Neural progenitor cell (in vitro differentiated cells): ENCODE measurements around the gene CEP164. TPM values are rescaled to one million over a fixed set of nuclear protein-coding genes. Genes with fewer than 3 reads are reported as not detected.

Experiments
- DNase-seq: peaks from one replicate; pipeline ENCODE4 v3.0.0-alpha.2; 2016; ENCODE audit warnings: low spot score
- H2AFZ ChIP-seq: fragments of 200-600 bp; sonication (generic); replicated peaks from 2 replicates; pipeline ENCODE4 v1.6.1; 2016; ENCODE audit warnings: antibody characterized with exemption
- H3F3A ChIP-seq: fragments of 200-600 bp; sonication (generic); 2 replicates; pipeline ENCODE4 v1.6.1; 2016; ENCODE audit warnings: antibody characterized with exemption, low read depth
- H3K27ac ChIP-seq: fragments of 200-600 bp; sonication (generic); 2 replicates; pipeline ENCODE4 v1.5.1; 2016; ENCODE audit warnings: mild to moderate bottlenecking
- H3K27me3 ChIP-seq: fragments of 200-600 bp; sonication (generic); 2 replicates; pipeline ENCODE4 v1.6.1; 2016; ENCODE audit warnings: mild to moderate bottlenecking, moderate library complexity
- H3K36me3 ChIP-seq: fragments of 200-600 bp; sonication (generic); 2 replicates; pipeline ENCODE4 v1.5.1; 2016
- H3K4me1 ChIP-seq: fragments of 200-600 bp; sonication (generic); 2 replicates; pipeline ENCODE4 v1.6.1; 2016; ENCODE audit warnings: mixed run types
- H3K4me2 ChIP-seq: fragments of 200-600 bp; sonication (generic); 2 replicates; pipeline ENCODE4 v1.6.1; 2016
- H3K4me3 ChIP-seq: fragments of 200-600 bp; sonication (generic); 2 replicates; pipeline ENCODE4 v1.5.1; 2016
- H3K79me2 ChIP-seq: fragments of 200-600 bp; sonication (generic); 2 replicates; pipeline ENCODE4 v1.6.1; 2016; ENCODE audit warnings: low read depth
- H3K9ac ChIP-seq: fragments of 200-600 bp; sonication (generic); 2 replicates; pipeline ENCODE4 v1.6.1; 2016
- H3K9me3 ChIP-seq: fragments of 200-600 bp; sonication (generic); 2 replicates; pipeline ENCODE4 v1.5.1; 2016; ENCODE audit warnings: low read depth
- H4K20me1 ChIP-seq: fragments of 200-600 bp; sonication (generic); 2 replicates; pipeline ENCODE4 v1.6.1; 2016; ENCODE audit warnings: low read depth
- H3K27ac Mint-ChIP-seq: 3 replicates; pipeline ENCODE4 v1.8.0; 2021; ENCODE audit warnings: mixed read lengths
- H3K27me3 Mint-ChIP-seq: 2 replicates; pipeline ENCODE4 v1.8.0; 2022; ENCODE audit warnings: low read depth, mild to moderate bottlenecking, inconsistent platforms, moderate library complexity, mixed read lengths; ENCODE audit not compliant: insufficient read depth
- H3K36me3 Mint-ChIP-seq: 3 replicates; pipeline ENCODE4 v1.8.0; 2021; ENCODE audit warnings: mixed read lengths
- H3K4me1 Mint-ChIP-seq: 3 replicates; pipeline ENCODE4 v1.8.0; 2021; ENCODE audit warnings: mixed read lengths
- H3K4me3 Mint-ChIP-seq: 3 replicates; pipeline ENCODE4 v1.8.0; 2021; ENCODE audit warnings: mild to moderate bottlenecking, moderate library complexity, mixed read lengths
- H3K9me3 Mint-ChIP-seq: 3 replicates; pipeline ENCODE4 v1.8.0; 2020; ENCODE audit warnings: mixed read lengths
- EZH2 ChIP-seq: fragments of 200-600 bp; sonication (generic); IDR thresholded peaks from 2 replicates; pipeline ENCODE4 v1.6.1; 2017; ENCODE audit warnings: antibody characterized with exemption, mild to moderate bottlenecking, moderate library complexity
- EZH2phosphoT487 ChIP-seq: fragments of 200-600 bp; sonication (generic); IDR thresholded peaks from 2 replicates; pipeline ENCODE4 v1.6.1; 2017; ENCODE audit warnings: antibody characterized with exemption
- total RNA-seq: library from RNA; depleted of rRNA; stranded (reverse); fragments of >200 nt; gene quantifications from 2 replicates; pipeline ENCODE4 v1.2.3, GENCODE V29; 2015; ENCODE audit warnings: low replicate concordance
- TF ChIP-seq, protein P1 (sequence below): fragments of 200-600 bp; sonication (generic); IDR thresholded peaks from 2 replicates; pipeline ENCODE4 v1.5.1; 2017; ENCODE audit warnings: antibody characterized with exemption, mild to moderate bottlenecking

Gene CEP164
- total RNA-seq, 1 donor from 2014 or later: 24.2 TPM

DNA sequence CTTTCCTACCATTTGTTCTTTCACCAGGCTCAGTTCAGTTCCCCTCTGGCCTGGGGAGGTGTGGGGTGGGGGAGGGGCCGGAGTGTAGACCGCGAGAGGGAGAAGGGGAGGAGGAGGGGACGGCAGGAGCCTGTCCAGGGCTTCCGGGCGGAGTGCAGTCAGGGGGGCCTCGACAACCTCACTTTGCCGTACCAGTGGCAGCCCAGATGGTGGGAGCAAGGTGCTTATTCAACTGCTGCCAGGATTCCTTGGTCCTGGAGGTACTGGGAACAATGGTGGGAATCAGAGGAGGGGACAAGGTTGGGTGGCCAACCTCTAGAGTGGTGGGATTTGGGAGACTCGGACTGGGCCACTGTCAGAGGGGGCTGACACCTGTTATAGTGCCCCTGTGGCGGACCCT lies 12.8 kb upstream of the CEP164 start:
- Histone ChIP-seq H3K4me1 (peaks cover 18% of the 10 kb centered on the region), H4K20me1 (no peaks in the 10 kb centered on the region), H3K9me3 (no peaks in the 10 kb centered on the region), H3K4me2 (peak overlapping the region; percentile 96), H2AFZ (no peak overlapping the region), H3K79me2 (no peaks in the 10 kb centered on the region), H3K9ac (no peak overlapping the region), H3K36me3 (no peaks in the 10 kb centered on the region), H3K27ac (no peak overlapping the region), H3K27me3 (no peaks in the 10 kb centered on the region), H3F3A (no peaks in the 10 kb centered on the region), H3K4me3 (peak overlapping the region; percentile 79)
- H3K9me3 Mint-ChIP-seq: no peaks in the 10 kb centered on the region
- no peaks in the 10 kb centered on the region for H3K36me3 Mint-ChIP-seq
- peaks cover 5% of the 10 kb centered on the region for H3K27me3 Mint-ChIP-seq
- peak; percentile 15 for DNase-seq
- peaks cover 17% of the 10 kb centered on the region for H3K4me1 Mint-ChIP-seq
- no peak for TF ChIP-seq EZH2phosphoT487
- TF ChIP-seq, protein P1, sequence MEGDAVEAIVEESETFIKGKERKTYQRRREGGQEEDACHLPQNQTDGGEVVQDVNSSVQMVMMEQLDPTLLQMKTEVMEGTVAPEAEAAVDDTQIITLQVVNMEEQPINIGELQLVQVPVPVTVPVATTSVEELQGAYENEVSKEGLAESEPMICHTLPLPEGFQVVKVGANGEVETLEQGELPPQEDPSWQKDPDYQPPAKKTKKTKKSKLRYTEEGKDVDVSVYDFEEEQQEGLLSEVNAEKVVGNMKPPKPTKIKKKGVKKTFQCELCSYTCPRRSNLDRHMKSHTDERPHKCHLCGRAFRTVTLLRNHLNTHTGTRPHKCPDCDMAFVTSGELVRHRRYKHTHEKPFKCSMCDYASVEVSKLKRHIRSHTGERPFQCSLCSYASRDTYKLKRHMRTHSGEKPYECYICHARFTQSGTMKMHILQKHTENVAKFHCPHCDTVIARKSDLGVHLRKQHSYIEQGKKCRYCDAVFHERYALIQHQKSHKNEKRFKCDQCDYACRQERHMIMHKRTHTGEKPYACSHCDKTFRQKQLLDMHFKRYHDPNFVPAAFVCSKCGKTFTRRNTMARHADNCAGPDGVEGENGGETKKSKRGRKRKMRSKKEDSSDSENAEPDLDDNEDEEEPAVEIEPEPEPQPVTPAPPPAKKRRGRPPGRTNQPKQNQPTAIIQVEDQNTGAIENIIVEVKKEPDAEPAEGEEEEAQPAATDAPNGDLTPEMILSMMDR: no peak
- TF ChIP-seq EZH2: no peak
- peak overlapping the region; percentile 42 for H3K27ac Mint-ChIP-seq
- peak overlapping the region; percentile 86 for H3K4me3 Mint-ChIP-seq

DNA sequence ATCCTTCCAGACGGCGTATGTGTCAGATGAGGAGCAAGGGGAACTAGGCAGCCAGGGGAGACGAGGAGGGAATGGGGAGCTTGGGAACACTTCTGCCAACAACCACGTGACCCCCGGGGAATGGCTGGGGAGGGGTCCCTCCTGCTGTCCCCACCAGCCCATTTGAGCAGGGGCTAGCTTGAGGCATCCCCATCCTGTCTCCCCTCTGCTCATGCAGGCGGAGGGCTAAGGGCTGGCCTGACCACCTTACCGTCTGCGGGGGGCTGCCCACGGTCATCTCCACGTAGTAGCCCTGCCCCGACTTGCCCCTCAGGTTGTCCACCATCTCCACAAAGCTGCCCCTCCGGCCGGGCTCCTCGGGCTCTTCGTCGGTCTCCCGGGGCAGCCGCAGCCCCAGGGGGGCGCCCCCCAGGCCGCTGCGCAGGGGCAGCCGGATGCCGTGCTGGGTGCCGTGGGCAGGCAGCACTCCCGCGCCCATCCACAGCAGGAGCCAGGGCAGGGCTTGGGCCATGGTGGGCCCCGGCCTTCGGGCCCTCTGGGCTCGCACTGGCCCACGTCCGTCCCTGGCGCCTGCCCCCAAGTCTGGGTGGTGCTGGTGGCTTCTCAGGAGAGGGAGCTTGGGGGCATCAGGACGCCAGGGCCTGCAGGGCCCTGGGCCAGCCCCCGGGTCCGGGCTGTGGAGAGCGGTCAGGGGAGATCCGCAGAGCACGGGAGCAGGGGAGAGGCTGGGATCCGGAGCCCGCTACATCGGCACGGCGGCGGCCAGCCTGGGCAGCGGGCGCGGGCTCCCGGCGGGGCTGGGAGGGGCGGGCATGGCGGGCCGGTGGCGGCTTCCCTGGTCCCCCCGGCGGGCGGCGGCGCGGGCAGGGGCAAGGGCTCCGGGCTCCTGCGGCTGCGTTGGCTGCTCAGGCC lies 12.1 kb upstream of the CEP164 start:
- Histone ChIP-seq H3K4me3 (peak overlapping the region; percentile 79), H3K27ac (no peak overlapping the region), H3K79me2 (no peaks in the 10 kb centered on the region), H3K36me3 (no peaks in the 10 kb centered on the region), H2AFZ (peak overlapping the region; percentile 100), H3F3A (no peaks in the 10 kb centered on the region), H3K9me3 (no peaks in the 10 kb centered on the region), H4K20me1 (no peaks in the 10 kb centered on the region), H3K9ac (peak overlapping the region; percentile 25), H3K4me1 (peaks cover 18% of the 10 kb centered on the region), H3K4me2 (peak overlapping the region; percentile 96), H3K27me3 (no peaks in the 10 kb centered on the region)
- Mint-ChIP-seq H3K36me3 (no peaks in the 10 kb centered on the region), H3K4me3 (peak overlapping the region; percentile 89), H3K9me3 (no peaks in the 10 kb centered on the region), H3K27me3 (peaks cover 5% of the 10 kb centered on the region), H3K27ac (no peak overlapping the region), H3K4me1 (peaks cover 17% of the 10 kb centered on the region)
- DNase-seq: no peak
- TF ChIP-seq EZH2: no peak
- TF ChIP-seq EZH2phosphoT487: no peak
- TF ChIP-seq, protein P1: no peak

DNA sequence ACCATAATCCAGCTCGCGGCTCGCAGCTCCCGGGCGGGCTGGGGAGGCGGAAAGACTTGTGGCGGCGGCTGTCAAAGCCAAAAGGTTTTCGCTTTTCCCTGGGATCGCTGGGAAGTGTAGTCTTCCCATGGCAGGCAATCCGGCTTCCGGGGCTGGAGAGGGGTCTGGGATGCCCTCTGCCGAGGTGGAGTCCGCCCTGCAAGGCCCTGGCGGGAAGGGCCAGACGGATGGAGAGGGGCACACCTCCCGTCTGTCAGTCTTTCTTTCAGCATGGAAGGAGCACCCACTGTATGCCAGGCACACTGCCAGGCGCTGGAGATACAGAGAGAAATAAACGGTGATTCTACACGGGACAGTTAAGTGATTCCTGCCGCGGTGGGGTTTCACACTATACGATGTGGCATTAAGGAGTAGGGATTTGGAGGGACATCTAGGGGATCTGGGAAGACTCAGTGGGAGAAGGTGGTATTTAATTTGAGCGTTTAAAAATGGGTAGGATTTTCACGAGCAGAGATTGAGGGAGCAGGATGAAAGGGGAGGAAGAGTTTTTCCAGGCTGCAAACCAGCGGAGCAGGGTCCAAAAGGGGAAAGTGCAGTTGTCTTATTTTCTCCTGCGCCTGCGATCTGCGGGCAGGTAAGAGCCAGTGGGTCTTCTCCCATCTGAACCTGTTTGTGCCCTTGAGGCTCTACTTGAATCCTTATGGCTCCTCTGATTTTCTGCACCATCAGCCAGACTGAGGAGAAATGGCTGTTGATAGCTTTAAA lies 11.3 kb upstream of the CEP164 start, which contains the start of gene BACE1:
TSS of gene BACE1 (minus strand) at position 60 of the 765 bp plus-strand sequence. CDS start 461 bp downstream, outside the sequence.
- DNase-seq: peak; percentile 96
- no peaks in the 10 kb centered on the region for H3K36me3 ChIP-seq
- H3K27me3 Mint-ChIP-seq: peaks cover 3% of the 10 kb centered on the region
- H3F3A ChIP-seq: no peaks in the 10 kb centered on the region
- peaks cover 18% of the 10 kb centered on the region for H3K4me1 ChIP-seq
- H3K27ac ChIP-seq: no peak within 1 kb of the TSS
- H3K9me3 ChIP-seq: no peaks in the 10 kb centered on the region
- H3K4me2 ChIP-seq: peak within 1 kb of the TSS; percentile 96
- H3K27ac Mint-ChIP-seq: no peak within 1 kb of the TSS
- peak within 1 kb of the TSS; percentile 89 for H3K4me3 Mint-ChIP-seq
- H3K27me3 ChIP-seq: no peaks in the 10 kb centered on the region
- TF ChIP-seq EZH2phosphoT487 (no peak), EZH2 (no peak)
- TF ChIP-seq, protein P1: peak; percentile 52
- H3K79me2 ChIP-seq: no peaks in the 10 kb centered on the region
- H3K9ac ChIP-seq: peak within 1 kb of the TSS; percentile 25
- no peaks in the 10 kb centered on the region for H3K9me3 Mint-ChIP-seq
- no peaks in the 10 kb centered on the region for H3K36me3 Mint-ChIP-seq
- no peaks in the 10 kb centered on the region for H4K20me1 ChIP-seq
- H3K4me1 Mint-ChIP-seq: peaks cover 17% of the 10 kb centered on the region
- H3K4me3 ChIP-seq: peak within 1 kb of the TSS; percentile 79
- H2AFZ ChIP-seq: peak within 1 kb of the TSS; percentile 100
